Endothelial cell of hepatic sinusoid (primary cell): ENCODE results near the gene ARHGEF33.

Experiments used
- in situ Hi-C: cut with HindIII; loops from 2 replicates; pipeline ENCODE4 v1.10.0; 2017; ENCODE audit warnings: low sequenced_read_pairs

Gene ARHGEF33

GRCh38 chr2:38948995-38949394 lies 59.3 kb downstream of the ARHGEF33 start:
- in situ Hi-C loops: loop anchor here (5.0 to 25.0 kb wide), 2 partner anchors 57 to 263 kb away; no protein-coding TSS in a partner anchor

DNA sequence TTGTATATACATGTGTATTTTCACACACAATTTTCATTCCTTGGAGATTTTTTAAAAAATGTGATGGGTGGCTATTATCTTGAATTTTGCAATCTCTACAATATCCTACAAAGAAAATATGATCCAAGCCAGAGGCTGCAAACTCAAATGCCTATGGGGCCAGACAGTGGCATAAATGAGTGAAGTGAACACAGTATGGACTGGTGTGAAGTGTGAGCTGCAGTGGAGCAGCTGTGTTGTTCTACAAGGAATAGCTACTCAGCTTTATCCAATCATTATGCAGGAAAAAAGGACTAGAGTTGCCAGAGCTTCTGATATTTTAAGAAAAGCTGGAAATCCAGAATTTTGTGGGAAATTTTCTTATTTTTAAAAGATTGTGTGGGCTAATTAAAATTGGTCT lies 62.1 kb downstream of the ARHGEF33 start:
- in situ Hi-C loops: no loop called here

GRCh38 chr2:38957972-38958371 lies 68.3 kb downstream of the ARHGEF33 start:
- in situ Hi-C loops: no loop called here

- in situ Hi-C loops: no loop called here
Observed at GRCh38 chr2:38959466-38959865, 69.8 kb downstream of the ARHGEF33 start.

DNA sequence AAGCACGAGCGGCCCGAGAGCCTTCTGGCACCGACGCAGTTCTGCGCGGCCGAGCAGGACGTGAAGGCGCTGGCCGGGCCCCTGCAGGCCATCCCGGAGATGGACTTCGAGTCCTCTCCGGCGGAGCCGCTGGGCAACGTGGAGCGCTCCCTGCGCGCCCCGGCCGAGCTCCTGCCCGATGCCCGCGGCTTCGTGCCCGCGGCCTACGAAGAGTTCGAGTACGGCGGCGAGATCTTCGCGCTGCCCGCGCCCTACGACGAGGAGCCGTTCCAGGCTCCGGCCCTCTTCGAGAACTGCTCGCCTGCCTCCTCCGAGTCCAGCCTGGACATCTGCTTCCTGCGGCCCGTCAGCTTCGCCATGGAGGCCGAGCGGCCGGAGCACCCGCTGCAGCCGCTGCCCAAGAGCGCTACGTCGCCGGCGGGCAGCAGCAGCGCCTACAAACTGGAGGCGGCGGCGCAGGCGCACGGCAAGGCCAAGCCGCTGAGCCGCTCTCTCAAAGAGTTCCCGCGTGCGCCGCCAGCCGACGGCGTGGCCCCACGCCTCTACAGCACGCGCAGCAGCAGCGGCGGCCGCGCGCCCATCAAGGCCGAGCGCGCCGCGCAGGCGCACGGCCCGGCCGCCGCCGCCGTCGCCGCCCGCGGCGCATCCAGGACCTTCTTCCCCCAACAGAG lies 70.4 kb downstream of the ARHGEF33 start:
- in situ Hi-C loops: no loop called here

GRCh38 chr2:38960609-38961320 lies 71.1 kb downstream of the ARHGEF33 start:
- in situ Hi-C loops: no loop called here

- in situ Hi-C loops: no loop called here
Observed at GRCh38 chr2:38966006-38966405, 76.3 kb downstream of the ARHGEF33 start.

DNA sequence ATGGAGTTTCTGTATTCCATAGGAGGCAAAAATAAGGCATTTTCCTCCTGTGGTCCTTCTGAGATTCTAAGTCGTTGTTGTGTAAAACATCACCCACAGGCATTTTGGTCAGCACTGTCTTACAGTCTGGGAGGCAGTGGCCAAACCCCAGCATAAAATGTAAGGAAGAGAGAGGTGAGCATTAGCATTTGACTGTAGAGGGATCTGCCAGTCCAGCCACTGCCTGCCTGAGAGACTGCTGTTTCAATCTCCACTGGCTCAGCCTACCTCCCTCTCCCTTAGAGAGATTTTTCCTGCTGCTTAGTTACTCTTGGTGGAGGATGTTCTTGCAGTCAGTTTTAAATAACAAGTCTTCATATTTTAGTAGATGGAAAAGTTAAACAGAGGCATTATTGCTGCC lies 77.0 kb downstream of the ARHGEF33 start:
- in situ Hi-C loops: no loop called here

DNA sequence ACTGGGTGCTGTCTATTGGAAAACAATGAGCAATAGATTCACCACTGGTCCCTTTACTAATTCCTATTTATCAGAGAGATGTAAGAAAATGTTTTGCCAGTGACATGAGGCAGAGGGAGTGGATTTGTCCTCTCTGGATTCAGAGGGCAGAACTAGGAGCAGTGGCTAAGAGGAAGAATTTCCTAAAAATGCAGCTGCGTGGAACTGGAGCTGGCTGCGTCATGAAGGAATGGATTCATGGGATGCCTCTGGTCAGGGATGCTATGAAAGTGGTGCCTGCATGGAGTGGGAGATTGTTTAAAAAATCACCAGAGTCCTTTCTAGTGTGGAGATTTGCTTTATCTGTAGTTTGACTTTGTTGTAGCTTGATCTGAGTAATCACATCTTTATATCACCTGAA lies 78.3 kb downstream of the ARHGEF33 start:
- in situ Hi-C loops: no loop called here

- in situ Hi-C loops: no loop called here
Observed at GRCh38 chr2:38971377-38971776, 81.7 kb downstream of the ARHGEF33 start.

GRCh38 chr2:38973266-38973665 lies 83.6 kb downstream of the ARHGEF33 start:
- in situ Hi-C loops: no loop called here

GRCh38 chr2:38975042-38975441 lies 85.4 kb downstream of the ARHGEF33 start:
- in situ Hi-C loops: no loop called here

- in situ Hi-C loops: no loop called here
Observed at GRCh38 chr2:38977047-38977446, 87.4 kb downstream of the ARHGEF33 start.

DNA sequence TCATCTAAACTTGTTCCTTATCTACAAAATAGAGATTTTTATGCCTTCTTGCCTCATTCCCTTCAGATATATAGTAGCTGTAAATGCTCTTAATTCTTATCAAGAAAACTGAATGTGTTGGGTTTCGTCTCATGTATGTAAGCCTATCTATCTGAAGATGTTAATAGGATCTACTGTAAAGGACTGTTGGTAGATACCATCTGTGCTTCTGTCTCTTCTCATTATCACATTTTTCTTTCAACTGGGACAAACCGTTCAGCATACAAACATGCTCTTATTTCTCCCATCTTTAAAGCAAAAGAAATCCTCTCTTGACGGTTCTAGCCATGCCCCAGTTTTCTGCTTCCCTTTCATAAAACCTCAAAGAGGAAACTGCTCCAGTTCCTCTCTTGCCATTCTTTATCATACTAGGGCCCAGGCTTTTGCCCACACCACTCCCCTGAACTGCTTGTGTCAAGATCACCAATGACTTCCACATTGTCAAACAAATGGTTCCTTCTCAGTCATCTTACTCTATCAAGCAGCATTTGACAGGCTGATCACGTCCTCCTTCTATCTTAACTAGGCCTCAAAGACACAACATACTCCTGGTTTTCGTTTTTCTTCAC lies 88.7 kb downstream of the ARHGEF33 start:
- in situ Hi-C loops: no loop called here

DNA sequence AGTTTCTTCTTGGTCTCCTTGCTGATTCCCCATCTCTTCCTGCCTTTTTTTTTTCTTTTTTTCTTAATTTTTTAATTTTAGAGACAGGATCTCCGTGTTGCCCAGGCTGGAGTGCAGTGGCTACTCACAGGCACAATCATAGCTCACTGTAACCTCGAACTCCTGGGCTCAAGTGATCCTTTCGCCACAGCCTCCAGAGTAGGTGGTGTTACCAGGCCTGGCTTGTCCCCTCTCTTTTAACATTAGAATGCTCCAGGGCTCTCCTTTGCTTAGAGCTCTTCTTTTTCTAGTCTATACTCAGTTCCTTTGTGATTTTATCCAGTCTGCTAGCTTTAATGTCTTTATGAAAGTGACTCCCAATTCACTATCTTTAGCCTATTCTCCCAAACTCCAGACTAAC lies 89.2 kb downstream of the ARHGEF33 start:
- in situ Hi-C loops: no loop called here

DNA sequence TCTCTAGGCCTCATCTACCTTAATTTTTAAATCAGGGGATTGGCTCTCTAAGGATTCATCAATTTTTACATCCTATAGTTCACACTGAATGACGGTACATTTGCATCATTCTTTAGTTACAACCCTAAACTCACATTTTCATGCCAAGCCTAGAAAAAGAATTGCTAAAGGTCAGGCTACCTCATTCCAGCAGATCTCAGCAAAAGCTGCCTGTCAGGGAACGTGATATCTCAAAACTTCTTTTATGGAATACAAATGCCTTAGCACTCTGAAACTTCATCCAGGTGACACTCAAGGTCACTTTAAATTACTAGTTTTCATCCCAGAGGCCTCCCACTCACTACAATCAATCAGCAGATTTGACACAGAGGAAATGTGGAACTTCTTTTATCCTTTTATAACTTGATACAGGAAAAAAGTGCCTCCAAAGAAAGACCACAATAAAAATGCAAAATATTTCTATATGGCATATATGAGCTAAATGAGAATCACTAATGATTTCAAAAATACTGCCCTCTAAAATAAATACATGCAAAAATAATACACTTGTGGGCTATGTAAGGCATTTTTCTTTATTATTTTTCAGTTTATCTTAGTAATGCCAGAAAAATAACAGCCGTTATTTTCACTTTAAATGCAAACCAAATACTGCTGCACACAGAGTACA lies 91.5 kb downstream of the ARHGEF33 start:
- in situ Hi-C loops: no loop called here

DNA sequence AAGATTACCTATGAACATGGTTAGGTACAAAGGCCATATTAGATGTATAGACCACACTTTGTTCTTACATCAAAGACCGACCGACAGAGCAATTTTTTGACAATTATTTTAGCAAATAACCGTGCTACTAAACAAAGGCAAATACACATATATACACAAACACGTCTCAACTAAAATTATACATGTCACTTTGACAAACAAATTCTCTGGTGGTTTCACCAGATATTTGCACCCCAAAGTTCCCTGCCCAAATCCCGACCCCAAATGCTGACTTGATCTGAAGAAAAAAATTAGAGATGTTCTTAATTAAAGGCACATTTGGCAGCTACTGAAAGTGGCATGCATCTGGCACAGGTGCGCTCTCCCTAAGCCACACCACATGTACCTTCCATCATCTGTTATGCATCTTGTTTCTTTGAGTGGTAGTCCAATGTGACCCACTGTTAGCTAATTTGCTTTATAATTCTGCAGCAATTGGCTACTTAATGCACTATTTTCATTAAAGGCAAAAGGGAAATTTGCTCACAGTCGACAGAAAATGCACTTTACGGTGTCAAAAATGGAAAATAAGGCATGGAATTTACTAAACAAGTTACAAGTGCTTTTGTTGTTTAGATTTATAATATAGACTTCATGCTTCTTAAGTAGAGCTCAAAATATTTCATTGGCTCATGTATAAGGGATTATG lies 92.1 kb downstream of the ARHGEF33 start:
- in situ Hi-C loops: no loop called here

DNA sequence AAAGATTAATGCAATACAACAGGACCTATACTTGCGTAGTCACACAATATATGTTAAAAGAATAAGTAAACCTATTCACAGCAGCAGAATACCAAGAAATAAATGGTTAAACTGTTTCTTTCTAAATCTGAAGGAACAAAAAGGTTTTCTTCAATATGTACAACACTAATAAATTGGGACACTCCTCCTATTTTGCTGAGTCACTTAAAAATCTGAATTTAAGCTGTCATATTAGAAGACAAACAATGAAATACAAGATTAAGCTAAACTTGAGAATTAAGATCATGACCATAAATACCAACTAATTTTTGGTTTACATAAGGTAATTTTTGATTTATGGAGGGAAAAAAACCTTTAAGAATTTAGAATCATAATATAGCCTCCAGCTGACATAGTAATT lies 92.8 kb downstream of the ARHGEF33 start:
- in situ Hi-C loops: no loop called here

DNA sequence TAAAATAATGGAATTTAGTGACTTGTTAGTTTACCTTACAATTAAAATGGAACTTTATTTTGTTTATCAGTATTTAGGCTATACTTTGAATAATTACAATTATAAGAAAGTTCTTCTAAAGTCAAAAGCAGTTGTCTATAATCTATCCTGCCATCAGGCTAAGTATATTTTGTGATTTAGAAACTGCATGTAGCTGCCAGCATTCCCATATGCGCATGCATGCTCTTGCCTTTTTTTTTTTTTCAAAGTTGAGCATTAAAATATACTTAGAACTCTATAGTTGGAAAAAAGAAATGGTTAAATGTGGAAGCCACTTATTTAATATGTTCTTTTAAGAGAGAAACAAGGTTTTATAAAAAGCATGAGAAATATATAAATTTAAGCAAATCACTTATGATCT lies 99.0 kb downstream of the ARHGEF33 start:
- in situ Hi-C loops: no loop called here

- in situ Hi-C loops: no loop called here
Observed at GRCh38 chr2:38991899-38992298, 102.2 kb downstream of the ARHGEF33 start.

DNA sequence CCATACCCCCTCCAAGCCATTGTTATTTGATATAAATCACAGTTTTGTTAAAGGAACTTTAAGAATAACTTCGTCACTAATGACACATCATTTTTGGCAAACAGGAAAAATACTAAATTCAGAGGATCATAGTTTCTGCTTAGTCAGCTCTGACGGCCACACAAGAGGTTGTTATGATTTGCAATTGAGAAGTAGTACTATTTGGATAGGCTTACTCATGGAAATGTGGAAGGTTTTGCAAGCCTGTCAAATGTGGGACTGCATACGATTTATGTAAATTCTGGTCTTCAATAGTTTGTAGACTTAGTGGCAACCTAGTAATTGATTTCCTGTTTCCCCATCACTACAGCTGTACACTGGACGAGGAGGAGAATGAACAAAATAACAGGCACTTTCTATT lies 108.1 kb downstream of the ARHGEF33 start:
- in situ Hi-C loops: no loop called here
